CD1c-positive myeloid dendritic cell (primary cell): ENCODE measurements around the gene AGBL5.

Source experiments
- DNase-seq: peaks from one replicate; pipeline ENCODE4 v3.0.0-alpha.2; 2016; ENCODE audit errors: extremely low spot score

Gene AGBL5, protein sequence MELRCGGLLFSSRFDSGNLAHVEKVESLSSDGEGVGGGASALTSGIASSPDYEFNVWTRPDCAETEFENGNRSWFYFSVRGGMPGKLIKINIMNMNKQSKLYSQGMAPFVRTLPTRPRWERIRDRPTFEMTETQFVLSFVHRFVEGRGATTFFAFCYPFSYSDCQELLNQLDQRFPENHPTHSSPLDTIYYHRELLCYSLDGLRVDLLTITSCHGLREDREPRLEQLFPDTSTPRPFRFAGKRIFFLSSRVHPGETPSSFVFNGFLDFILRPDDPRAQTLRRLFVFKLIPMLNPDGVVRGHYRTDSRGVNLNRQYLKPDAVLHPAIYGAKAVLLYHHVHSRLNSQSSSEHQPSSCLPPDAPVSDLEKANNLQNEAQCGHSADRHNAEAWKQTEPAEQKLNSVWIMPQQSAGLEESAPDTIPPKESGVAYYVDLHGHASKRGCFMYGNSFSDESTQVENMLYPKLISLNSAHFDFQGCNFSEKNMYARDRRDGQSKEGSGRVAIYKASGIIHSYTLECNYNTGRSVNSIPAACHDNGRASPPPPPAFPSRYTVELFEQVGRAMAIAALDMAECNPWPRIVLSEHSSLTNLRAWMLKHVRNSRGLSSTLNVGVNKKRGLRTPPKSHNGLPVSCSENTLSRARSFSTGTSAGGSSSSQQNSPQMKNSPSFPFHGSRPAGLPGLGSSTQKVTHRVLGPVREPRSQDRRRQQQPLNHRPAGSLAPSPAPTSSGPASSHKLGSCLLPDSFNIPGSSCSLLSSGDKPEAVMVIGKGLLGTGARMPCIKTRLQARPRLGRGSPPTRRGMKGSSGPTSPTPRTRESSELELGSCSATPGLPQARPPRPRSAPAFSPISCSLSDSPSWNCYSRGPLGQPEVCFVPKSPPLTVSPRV

DNA sequence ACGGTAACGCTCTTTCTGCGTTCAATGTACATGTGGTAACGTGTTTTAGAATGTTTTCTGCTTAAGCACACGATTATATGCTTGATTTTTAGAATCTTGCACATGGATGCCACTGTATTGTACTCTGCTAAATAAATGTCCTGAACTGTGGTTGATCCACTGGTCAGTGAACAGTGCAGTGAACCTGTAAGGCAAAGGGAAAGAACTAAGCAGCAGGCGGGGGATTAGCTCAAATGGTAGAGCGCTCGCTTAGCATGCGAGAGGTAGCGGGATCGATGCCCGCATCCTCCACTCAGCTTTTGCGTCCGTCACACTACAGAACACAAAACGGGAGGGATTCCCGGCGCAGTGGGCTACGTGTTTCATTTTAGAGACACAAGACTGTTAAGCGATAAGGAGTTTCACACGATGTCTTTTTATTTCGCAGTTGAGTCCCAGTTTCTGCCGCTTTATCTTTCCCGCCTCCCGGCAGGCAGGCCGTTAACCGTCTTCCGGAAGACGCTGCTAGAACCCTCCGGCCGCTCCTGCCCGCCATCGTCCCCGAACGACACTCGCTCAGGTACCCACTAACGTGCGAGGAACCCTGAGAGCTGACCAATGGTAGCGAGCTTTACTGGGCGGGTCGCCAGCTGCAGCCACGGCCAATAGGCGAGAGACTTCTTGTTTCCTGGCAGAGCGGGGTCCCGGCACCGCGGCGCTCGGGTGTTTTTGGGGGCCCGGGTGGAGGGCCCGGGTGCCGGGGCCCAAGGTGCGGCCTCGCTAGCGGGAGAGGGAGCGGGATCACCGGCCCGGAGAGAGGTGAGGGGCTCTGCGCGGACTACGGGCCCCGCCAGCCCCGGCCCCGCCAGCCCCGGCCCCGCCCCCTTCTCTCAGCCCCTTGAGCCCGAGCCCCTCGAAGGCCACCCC, at the start of gene AGBL5:
TSS of gene AGBL5 (plus strand) at position 673 of the 906 bp plus-strand sequence. CDS start 1,291 bp downstream, outside the sequence.
- DNase-seq, result peak; percentile 96

GRCh38 chr2:27001950-27002349, 49.5 kb upstream of the AGBL5 start:
- no peak for DNase-seq

- DNase-seq, result no peak
Observed at GRCh38 chr2:27003007-27003406, 48.5 kb upstream of the AGBL5 start.

DNA sequence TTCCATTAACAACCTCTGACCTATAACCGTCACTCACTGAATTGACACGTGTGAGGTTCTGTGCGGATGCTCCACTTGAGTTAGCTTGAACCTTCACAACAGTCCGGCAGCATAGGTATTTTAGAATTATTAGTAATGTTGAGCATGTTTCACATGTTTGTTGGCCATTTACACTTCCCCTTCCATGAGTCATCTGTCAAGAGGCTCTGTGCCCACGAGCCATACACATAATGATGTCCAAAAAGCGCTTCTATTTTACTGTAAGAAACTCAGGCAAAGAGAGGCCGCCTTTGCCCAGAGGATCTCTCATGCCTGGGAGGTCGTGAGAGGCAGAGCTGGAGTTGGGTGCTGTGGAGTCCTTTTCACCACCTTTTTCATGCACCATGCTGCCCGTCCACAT, 47.6 kb upstream of the AGBL5 start:
- peak; percentile 37 for DNase-seq

- no peak for DNase-seq
Observed at GRCh38 chr2:27006602-27007415, 44.7 kb upstream of the AGBL5 start.

DNA sequence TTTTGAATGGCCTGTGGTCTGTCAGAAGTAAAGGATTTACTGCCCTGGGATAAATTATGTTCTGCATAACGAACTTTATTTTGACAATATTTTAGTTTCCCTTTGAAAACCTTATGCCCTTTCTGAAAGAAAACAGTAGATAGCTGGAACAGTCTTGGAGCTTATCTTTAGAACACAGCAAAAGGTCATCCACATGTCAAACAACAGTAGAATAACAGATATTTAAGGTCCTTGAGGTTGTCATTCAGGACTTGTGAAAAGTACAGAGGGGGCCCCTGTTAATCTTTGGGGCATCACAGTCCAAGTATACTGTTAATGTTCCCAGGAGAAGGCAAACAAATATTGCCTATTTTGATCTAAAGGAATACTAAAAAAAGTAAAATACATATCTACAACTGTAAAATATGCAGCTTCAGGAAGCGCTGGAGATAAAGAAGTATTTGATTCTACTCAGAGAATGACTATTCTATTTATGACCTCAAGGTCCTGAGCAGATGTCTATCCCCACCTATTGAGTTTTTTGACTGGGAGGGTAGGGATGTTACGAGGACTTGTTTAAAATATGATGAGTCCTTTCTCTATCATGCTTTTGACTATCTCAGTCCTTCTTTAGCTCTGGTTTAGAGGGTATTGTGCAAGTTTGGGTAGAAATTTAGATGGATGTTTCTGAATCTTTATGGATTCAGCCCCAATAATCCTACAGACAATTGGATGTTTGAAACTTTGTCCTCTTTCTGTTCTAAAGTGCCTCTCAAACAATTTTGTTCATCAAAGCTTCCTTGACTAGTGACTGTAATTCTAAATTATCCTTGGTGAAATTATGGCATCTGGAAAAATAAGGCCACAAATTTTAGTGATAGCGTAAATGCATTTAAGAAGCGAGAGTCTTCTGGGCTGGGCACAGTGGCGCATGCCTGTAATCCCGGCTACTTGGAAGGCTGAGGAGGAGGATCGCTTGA, 43.8 kb upstream of the AGBL5 start:
- no peak for DNase-seq

GRCh38 chr2:27008678-27009077, 42.8 kb upstream of the AGBL5 start:
- no peak for DNase-seq

- DNase-seq, result no peak
Observed at GRCh38 chr2:27009083-27009482, 42.4 kb upstream of the AGBL5 start.

GRCh38 chr2:27009716-27010115, 41.8 kb upstream of the AGBL5 start:
- DNase-seq, result no peak

DNA sequence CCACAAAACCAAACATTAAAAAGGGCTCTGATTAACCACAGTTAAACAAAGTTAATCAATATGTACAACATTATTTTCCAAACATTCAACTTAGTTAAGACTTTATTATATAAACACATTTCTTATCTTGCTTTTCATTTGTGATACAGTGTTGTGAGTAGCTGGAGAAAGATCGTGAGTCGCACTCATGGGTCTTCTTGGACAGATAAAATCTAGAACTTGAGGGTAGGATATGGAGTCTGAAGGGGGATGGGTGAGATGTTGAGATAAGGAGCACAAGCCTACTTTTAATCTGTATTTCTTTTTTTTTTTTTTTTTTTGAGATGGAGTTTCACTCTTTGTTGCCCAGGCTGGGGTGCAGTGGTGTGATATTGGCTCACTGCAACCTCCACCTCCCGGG, 41.3 kb upstream of the AGBL5 start:
- no peak for DNase-seq

DNA sequence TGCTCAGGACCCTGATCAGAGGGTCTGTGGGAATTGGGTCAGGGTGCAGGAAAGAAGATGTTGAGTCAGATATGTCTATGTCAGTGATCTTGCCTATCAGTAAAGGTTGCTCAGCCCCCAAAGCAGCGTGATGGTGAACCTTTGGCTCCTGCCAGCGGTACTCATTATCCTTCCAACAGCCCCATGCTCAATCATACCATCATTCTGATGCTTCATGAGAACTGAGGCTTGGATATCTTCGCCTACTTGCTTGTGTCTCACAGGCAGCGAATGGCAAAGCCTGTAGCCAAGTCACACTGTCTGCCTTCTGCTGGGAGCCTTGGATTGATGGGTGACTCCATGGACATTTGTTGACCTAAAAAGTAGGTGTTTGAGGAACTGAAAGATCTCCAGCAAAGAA, 37.7 kb upstream of the AGBL5 start:
- no peak for DNase-seq

DNA sequence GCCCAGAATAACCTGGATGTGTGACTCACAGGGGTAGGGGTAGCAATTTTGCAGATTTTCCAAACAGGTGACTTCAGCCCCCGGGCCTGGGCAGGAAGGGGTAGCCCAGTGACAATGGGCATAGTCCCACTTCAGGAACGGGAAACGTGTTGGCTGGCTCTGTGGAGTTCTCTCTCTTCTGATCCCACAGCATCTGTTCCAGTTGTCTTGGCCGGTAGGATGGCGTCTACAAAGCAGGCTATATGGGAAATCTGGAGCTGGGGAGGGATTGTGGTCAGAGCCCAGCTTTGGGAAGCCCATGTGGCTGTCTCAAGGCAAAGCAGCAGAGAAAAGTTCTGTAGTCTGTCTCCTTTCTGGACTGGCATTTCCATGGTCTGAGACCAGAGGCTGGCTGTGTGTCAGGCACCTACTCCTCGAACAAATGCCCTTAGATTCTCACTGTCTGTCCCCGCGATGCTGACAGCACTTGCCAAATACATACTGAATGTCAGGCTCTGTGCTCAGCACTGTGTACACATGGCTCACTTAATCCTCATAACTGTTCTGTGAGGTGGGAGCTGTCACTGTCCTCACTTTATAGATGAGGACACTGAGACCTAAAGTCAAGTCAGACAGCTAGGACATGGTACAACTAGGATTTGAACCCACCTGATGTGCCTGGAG, 36.6 kb upstream of the AGBL5 start:
- DNase-seq, result no peak

- peak; percentile 63 for DNase-seq
Observed at GRCh38 chr2:27016801-27017325, 34.6 kb upstream of the AGBL5 start.

- no peak for DNase-seq
Observed at GRCh38 chr2:27018142-27018541, 33.3 kb upstream of the AGBL5 start.

DNA sequence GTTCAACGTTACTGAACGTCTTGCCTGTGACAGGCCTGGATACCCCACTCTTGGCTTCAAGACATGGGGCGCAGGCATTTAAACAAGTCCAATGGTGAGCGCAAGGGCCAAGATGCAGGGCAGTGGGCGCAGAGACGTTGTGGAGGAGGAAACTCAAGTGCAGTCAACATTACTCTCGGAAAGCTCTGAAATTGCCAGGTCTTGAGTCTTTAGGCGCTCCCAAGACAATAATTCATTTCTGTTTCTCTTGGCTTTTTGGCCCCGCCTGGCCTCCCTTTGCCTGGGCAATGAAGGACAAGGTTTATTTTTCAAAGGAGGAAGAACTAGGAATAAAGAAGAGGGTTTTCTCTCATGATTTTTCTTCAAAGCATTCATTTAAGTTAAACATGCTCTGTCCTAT, 32.0 kb upstream of the AGBL5 start:
- DNase-seq, result no peak

DNA sequence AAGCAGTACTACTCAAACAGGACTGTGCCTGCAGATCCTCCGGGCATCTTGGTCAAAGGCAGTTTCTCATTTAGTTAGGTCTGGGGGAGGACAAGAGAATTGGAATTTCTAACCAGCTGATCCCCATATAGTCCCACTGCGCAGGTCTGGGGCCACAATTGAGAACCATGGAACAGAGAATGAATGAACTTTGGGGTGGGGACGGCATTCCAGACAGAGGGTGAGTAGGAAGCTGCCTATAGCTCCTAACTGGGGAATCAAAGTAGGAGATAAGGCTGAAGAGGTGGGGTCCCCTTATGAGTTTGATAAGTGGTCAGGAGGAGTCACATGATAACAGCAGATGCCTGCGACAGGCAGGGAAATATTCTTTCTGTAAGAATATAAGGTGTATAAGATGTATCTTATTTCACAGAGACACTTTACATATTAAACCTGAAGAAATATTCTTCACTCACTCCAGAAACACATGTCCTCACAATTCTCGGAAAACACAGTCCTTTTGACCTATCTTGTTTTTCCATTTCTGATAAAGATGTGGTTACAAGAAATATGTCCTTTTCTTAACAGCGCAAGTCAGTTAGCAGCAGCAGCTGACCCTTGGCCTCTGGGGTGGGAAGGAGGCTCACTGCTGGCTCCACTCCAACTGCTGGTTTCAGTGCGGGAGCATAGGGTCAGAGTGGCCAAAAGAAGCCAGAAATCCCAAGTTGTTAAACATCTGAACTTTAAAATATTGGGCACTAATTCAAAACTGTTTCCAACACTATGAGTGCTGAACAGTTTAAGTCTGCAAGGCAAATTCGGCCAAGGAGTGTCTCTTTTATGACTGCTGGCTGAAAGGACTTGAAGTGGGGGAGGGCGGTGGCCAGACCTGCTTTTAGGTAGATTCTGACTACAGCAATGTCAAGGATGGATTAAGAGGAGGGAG, 31.3 kb upstream of the AGBL5 start:
- no peak for DNase-seq

DNA sequence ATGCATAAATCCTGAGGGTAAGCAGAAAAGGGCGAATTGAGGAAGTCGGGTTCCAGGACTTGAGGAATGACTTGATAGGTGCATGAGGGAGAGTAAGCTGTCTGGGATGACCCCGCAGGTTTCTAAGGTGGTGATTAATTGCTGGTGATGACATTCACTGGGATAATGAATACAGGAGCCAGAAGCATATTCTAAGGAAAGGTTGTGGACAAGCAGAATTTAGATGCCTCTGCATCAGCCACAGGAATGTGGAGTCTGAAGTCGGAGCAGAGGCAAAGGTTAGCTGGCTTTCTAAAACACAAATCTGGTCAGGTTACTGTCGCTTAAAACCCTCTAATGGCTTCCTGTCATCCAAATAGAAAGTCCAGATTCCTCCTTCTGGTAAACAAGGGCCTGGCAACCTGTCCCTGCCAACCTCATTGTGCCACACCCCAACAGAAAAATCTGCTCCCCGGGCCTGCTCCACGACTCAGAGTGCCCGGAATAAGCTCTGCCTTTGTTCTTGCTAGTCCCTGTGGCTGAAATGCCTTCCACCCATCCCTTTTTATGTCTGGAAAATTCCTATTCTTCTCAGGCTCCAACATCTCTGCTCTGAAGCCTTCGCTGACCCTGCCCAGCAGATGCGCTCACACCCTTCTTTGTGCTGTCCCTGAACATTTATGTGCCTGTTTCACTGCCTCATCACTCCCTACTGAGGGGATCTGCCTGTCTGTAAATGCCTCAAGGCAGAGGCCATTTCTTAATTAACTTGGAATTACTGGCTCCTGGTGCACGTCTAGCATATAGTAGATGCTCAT, 30.0 kb upstream of the AGBL5 start:
- no peak for DNase-seq
